Transverse colon (tissue), 3 donors: ENCODE data around the gene FNDC1.

Experiments
- EP300 ChIP-seq: sonication (generic); formaldehyde crosslinking; IDR thresholded peaks from one replicate; pipeline ENCODE4 v1.6.1; 2017; ENCODE audit warnings: antibody characterized with exemption, low read depth
- POLR2A ChIP-seq: fragments of 450-650 bp; IDR thresholded peaks from one replicate; pipeline ENCODE4 v1.6.1; 2016; ENCODE audit warnings: antibody characterized with exemption, mild to moderate bottlenecking, moderate library complexity
- TF ChIP-seq, protein P1 (sequence below), 5 experiments: fragments of 200-600 bp in 3 of 5; fragments of 450-650 bp in 2 of 5; sonication (generic) in 3 of 5; IDR thresholded peaks; 1 replicate in 2 of 5; 2 replicates in 3 of 5; pipeline ENCODE4 v1.5.1; 2016 to 2017; ENCODE audit warnings: antibody characterized with exemption in 5 of 5, inconsistent platforms in 3 of 5, mild to moderate bottlenecking in 2 of 5, moderate library complexity in 1 of 5

GRCh38 chr6:159259441-159260125 lies 90.4 kb downstream of the FNDC1 start:
- TF ChIP-seq, protein P1, sequence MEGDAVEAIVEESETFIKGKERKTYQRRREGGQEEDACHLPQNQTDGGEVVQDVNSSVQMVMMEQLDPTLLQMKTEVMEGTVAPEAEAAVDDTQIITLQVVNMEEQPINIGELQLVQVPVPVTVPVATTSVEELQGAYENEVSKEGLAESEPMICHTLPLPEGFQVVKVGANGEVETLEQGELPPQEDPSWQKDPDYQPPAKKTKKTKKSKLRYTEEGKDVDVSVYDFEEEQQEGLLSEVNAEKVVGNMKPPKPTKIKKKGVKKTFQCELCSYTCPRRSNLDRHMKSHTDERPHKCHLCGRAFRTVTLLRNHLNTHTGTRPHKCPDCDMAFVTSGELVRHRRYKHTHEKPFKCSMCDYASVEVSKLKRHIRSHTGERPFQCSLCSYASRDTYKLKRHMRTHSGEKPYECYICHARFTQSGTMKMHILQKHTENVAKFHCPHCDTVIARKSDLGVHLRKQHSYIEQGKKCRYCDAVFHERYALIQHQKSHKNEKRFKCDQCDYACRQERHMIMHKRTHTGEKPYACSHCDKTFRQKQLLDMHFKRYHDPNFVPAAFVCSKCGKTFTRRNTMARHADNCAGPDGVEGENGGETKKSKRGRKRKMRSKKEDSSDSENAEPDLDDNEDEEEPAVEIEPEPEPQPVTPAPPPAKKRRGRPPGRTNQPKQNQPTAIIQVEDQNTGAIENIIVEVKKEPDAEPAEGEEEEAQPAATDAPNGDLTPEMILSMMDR (IDR thresholded peaks at IDR 0.05) = no peak
- TF ChIP-seq POLR2A (no peak), EP300 (no peak)
